Suppressor macrophage treated with lipopolysaccharide for 1 hour (primary cell): ENCODE data around the gene ADH6.
"Not testable (repeated sequence)": the region's sequence is repeated elsewhere in the genome, so short reads cannot be mapped to it uniquely, and the experiment has no call there.

ENCODE experiments used
- DNase-seq, 3 donors: peaks; one replicate each; pipeline ENCODE4 v3.0.0-alpha.2; 2020 to 2022

Gene ADH6

GRCh38 chr4:99189900-99190299, 29.1 kb downstream of the ADH6 start:
- DNase-seq: not testable (repeated sequence)

- no peak for DNase-seq
Observed at GRCh38 chr4:99186029-99186428, 33.0 kb downstream of the ADH6 start.

GRCh38 chr4:99185581-99185980, 33.5 kb downstream of the ADH6 start:
- no peak for DNase-seq

- no peak for DNase-seq
Observed at GRCh38 chr4:99180382-99181070, 38.5 kb downstream of the ADH6 start.

GRCh38 chr4:99179626-99180025, 39.4 kb downstream of the ADH6 start:
- DNase-seq: no peak

- DNase-seq: no peak
Observed at GRCh38 chr4:99179178-99179577, 39.9 kb downstream of the ADH6 start.

- DNase-seq: no peak
Observed at GRCh38 chr4:99166544-99166943, 52.5 kb downstream of the ADH6 start.

- DNase-seq: no peak
Observed at GRCh38 chr4:99165978-99166377, 53.1 kb downstream of the ADH6 start.

- no peak for DNase-seq
Observed at GRCh38 chr4:99161373-99162099, 57.5 kb downstream of the ADH6 start.

GRCh38 chr4:99159699-99160098, 59.3 kb downstream of the ADH6 start:
- DNase-seq: no peak

- no peak for DNase-seq
Observed at GRCh38 chr4:99157478-99157935, 61.5 kb downstream of the ADH6 start.

- no peak for DNase-seq
Observed at GRCh38 chr4:99156992-99157391, 62.1 kb downstream of the ADH6 start.

- DNase-seq: no peak
Observed at GRCh38 chr4:99154658-99155342, 64.2 kb downstream of the ADH6 start.
